GM19467 (cell line): ENCODE results near the gene MAGEB1.

Experiments
- ATAC-seq: cut with Tn5 transposase; IDR thresholded peaks from one replicate; pipeline ENCODE4 v1.9.1; 2021; ENCODE audit warnings: mild to moderate bottlenecking, moderate library complexity; ENCODE audit not compliant: unreplicated experiment

Gene MAGEB1

GRCh38 chrX:30246769-30247489 is at the start of gene MAGEB1:
MAGEB1 (plus strand) TSS chrX:30247146; CDS start chrX:30250494, 3,348 bp downstream.
- no peak for ATAC-seq

- ATAC-seq: no peak
These were observed 34.8 kb upstream of the MAGEB1 start for GRCh38 chrX:30212172-30212571.

GRCh38 chrX:30215357-30215843 is 31.5 kb upstream of the MAGEB1 start, which contains the start of gene MAGEB2:
MAGEB2 (plus strand) TSS chrX:30215563; CDS start chrX:30218581, 3,018 bp downstream.
- no peak for ATAC-seq

GRCh38 chrX:30217465-30217864 is 29.5 kb upstream of the MAGEB1 start:
- no peak for ATAC-seq

GRCh38 chrX:30219372-30219771 is 27.6 kb upstream of the MAGEB1 start:
- no peak for ATAC-seq

- ATAC-seq: no peak
These were observed 26.3 kb upstream of the MAGEB1 start for GRCh38 chrX:30220661-30221060.

GRCh38 chrX:30224536-30224935 is 22.4 kb upstream of the MAGEB1 start:
- no peak for ATAC-seq

- ATAC-seq: no peak
These were observed 18.4 kb upstream of the MAGEB1 start for GRCh38 chrX:30228526-30228925.

GRCh38 chrX:30230395-30230794 is 16.6 kb upstream of the MAGEB1 start, which contains the start of gene MAGEB3:
MAGEB3 (plus strand) TSS chrX:30230657; CDS start chrX:30235925, 5,268 bp downstream.
- ATAC-seq: no peak

- ATAC-seq: no peak
These were observed 5.1 kb upstream of the MAGEB1 start, which contains the start of gene MAGEB4 for GRCh38 chrX:30241724-30242415. MAGEB4 (plus strand) TSS chrX:30242000; CDS start chrX:30242136, 136 bp downstream.

GRCh38 chrX:30248854-30249253 is 1.9 kb downstream of the MAGEB1 start:
- ATAC-seq: no peak

- ATAC-seq: no peak
These were observed 6.3 kb downstream of the MAGEB1 start for GRCh38 chrX:30253257-30253656.

GRCh38 chrX:30259927-30260326 is 13.0 kb downstream of the MAGEB1 start:
- ATAC-seq: no peak

- ATAC-seq: no peak
These were observed 14.1 kb downstream of the MAGEB1 start for GRCh38 chrX:30261012-30261411.

- no peak for ATAC-seq
These were observed 15.8 kb downstream of the MAGEB1 start for GRCh38 chrX:30262763-30263162.

GRCh38 chrX:30270639-30271038 is 23.7 kb downstream of the MAGEB1 start:
- no peak for ATAC-seq

- no peak for ATAC-seq
These were observed 28.6 kb downstream of the MAGEB1 start for GRCh38 chrX:30275498-30275897.

- ATAC-seq: no peak
These were observed 31.4 kb downstream of the MAGEB1 start for GRCh38 chrX:30278365-30278764.

GRCh38 chrX:30280428-30280827 is 33.5 kb downstream of the MAGEB1 start:
- no peak for ATAC-seq

- no peak for ATAC-seq
These were observed 35.6 kb downstream of the MAGEB1 start for GRCh38 chrX:30282527-30282926.

- ATAC-seq: no peak
These were observed 36.7 kb downstream of the MAGEB1 start for GRCh38 chrX:30283456-30284200.
